ENCODE data around the gene BBIP1. TPM values are rescaled to one million over a fixed set of nuclear protein-coding genes. Genes with fewer than 3 reads are reported as not detected.
"Not testable (repeated sequence)": the region's sequence is repeated elsewhere in the genome, so short reads cannot be mapped to it uniquely, and the experiment has no call there.

The BBIP1 gene
- total and polyA plus RNA-seq, 2 donors (not counting 3 experiments of a cell fraction or from before 2014, with no cell fraction given), result 9.9 to 32.8 TPM

DNA sequence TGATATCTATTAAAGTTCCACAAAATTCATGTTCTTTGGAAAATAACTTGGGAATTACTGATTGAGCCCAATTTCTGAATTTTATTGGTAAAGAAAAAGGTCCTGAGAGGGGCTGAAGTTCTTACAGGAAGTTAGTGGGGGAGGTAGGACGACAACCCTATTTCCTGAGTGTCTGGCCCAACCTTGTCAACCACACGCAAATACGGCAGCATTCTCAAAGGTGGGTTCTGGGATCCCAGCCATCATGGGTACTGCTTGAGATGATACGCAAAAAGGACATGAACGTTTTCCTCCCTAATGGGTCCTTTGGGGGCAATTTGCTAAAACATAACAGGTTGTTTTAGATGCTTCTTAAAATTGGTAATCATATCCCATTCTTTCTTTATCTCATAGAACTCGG lies 50.0 kb downstream of the BBIP1 start:
- CTCF ChIA-PET, result interaction anchor here (1.6 to 3.2 kb wide), 2 partner anchors 123 to 1268 kb away, joined by 4 to 10 read pairs; no protein-coding TSS in a partner anchor
- no peaks in the 10 kb centered on the region for H3K9me1 ChIP-seq (replicated peaks; ENCODE audit: control insufficient read depth, extremely low read depth, insufficient read depth, low read length)
- H3K9ac ChIP-seq (replicated peaks; ENCODE audit: extremely low read depth, insufficient read depth, low read length), result no peak overlapping the region
- H2AFZ ChIP-seq (ENCODE audit: low read depth, low read length), result no peak overlapping the region
- dilution Hi-C loops (cut with MboI; ENCODE audit: extremely low pct_ligation_motif_present, low sequenced_read_pairs), result no loop called here
- peaks cover 12% of the 10 kb centered on the region in 2 experiments for H3K27me3 ChIP-seq (ENCODE audit: control insufficient read depth in 2 of 2, insufficient read depth in 2 of 2, low read length in 2 of 2)
- POLR2A ChIA-PET, result no interaction called here
- H3K4me1 ChIP-seq (ENCODE audit: control insufficient read depth, extremely low read depth, insufficient read depth, low read length), result peaks cover 20% of the 10 kb centered on the region
- no peak overlapping the region for H3K4me2 ChIP-seq (ENCODE audit: insufficient read depth, low read length)
- no peak overlapping the region for H3K27ac ChIP-seq (ENCODE audit: insufficient read depth, low read depth, low read length)
- no peaks in the 10 kb centered on the region for H3K9me3 ChIP-seq (replicated peaks; ENCODE audit: control insufficient read depth, insufficient read depth, low read length)
- FAIRE-seq (no peak), DNase-seq (ENCODE audit: low read depth, low spot score) (no peak)
- intact Hi-C loops (cut with micrococcal nuclease), result no loop called here
- TF ChIP-seq POLR2AphosphoS5 (IDR thresholded peaks at IDR 0.05; ENCODE audit: insufficient read depth, low read depth, low read length), result no peak
- no peak overlapping the region for H3K4me3 ChIP-seq (replicated peaks in 1 of 3; ENCODE audit: insufficient read depth in 1 of 3, low read depth in 1 of 3, low read length in 3 of 3)
- no peaks in the 10 kb centered on the region for H4K20me1 ChIP-seq (replicated peaks; ENCODE audit: control insufficient read depth, extremely low read depth, insufficient read depth, low read length)
- no TSS peak for BruUV-seq (replicated peaks)
- H3K36me3 ChIP-seq (ENCODE audit: control insufficient read depth in 2 of 2, extremely low read depth in 1 of 2, insufficient read depth in 2 of 2, low read length in 2 of 2), result no peaks in the 10 kb centered on the region
- no peaks in the 10 kb centered on the region for H3K79me2 ChIP-seq (ENCODE audit: control insufficient read depth, insufficient read depth, low read length)

DNA sequence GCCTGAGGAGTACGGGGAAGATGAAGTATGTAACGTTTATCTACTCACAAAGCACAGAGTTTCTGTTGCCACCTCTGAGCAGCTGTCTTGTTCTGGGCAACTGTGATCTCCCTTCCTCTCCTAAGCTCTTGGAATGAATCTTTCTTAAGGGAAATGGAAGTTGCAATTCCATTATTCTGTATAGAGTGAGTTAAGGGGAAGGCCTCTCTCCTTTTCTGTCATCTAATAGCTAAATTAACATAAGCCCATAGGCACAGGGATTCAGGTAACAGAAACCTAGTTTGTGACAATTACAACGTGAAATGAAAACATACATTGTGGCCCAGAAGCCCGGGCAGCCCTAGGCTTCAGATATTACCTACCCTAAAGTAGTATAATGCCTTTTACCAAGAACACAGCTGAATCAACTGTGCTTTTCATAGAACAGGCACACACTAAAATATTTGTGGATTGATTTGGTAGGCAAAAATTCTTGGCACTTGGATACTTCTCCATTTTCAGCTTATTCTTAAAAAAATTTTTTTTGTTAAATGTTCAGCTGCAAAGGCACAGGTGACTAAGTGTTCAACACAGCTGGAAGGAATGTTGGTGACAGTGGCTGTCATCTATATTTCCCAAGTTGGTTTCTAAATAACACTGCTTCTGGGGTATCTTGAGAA lies 51.0 kb downstream of the BBIP1 start:
- ChIA-PET CTCF (interaction anchor here (1.5 to 3.2 kb wide), 3 partner anchors 22 to 1269 kb away, joined by 3 to 10 read pairs (median 4); no protein-coding TSS in a partner anchor), POLR2A (no interaction called here)
- no peaks in the 10 kb centered on the region for H3K79me2 ChIP-seq (ENCODE audit: control insufficient read depth, insufficient read depth, low read length)
- H4K20me1 ChIP-seq (replicated peaks; ENCODE audit: control insufficient read depth, extremely low read depth, insufficient read depth, low read length), result no peaks in the 10 kb centered on the region
- H3K4me3 ChIP-seq (replicated peaks in 1 of 3; ENCODE audit: insufficient read depth in 1 of 3, low read depth in 1 of 3, low read length in 3 of 3), result no peak overlapping the region
- TF ChIP-seq EZH2 (IDR thresholded peaks at IDR 0.05; ENCODE audit: borderline replicate concordance, low read depth, low read length, severe bottlenecking), result no peak
- TF ChIP-seq JUN (IDR thresholded peaks at IDR 0.05; ENCODE audit: borderline replicate concordance, insufficient read depth, insufficient read length, low read depth), result no peak
- TF ChIP-seq POLR2A (IDR thresholded peaks at IDR 0.05; ENCODE audit: low read depth, low read length), result no peak
- dilution Hi-C loops (cut with MboI; ENCODE audit: extremely low pct_ligation_motif_present, low sequenced_read_pairs) (no loop called here), intact Hi-C loops (cut with micrococcal nuclease) (no loop called here)
- no peak for DNase-seq (ENCODE audit: low read depth, low spot score)
- no peaks in the 10 kb centered on the region for H3K36me3 ChIP-seq (ENCODE audit: control insufficient read depth in 2 of 2, extremely low read depth in 1 of 2, insufficient read depth in 2 of 2, low read length in 2 of 2)
- no peak for FAIRE-seq
- no peak overlapping the region for H3K4me2 ChIP-seq (ENCODE audit: insufficient read depth, low read length)
- H3K27ac ChIP-seq (ENCODE audit: insufficient read depth, low read depth, low read length), result no peak overlapping the region
- no peak overlapping the region for H3K9ac ChIP-seq (replicated peaks; ENCODE audit: extremely low read depth, insufficient read depth, low read length)
- peaks cover 11 to 13% of the 10 kb centered on the region in 2 experiments for H3K27me3 ChIP-seq (ENCODE audit: control insufficient read depth in 2 of 2, insufficient read depth in 2 of 2, low read length in 2 of 2)
- H3K9me1 ChIP-seq (replicated peaks; ENCODE audit: control insufficient read depth, extremely low read depth, insufficient read depth, low read length), result no peaks in the 10 kb centered on the region
- peaks cover 9% of the 10 kb centered on the region for H3K4me1 ChIP-seq (ENCODE audit: control insufficient read depth, extremely low read depth, insufficient read depth, low read length)
- H3K9me3 ChIP-seq (replicated peaks; ENCODE audit: control insufficient read depth, insufficient read depth, low read length), result no peaks in the 10 kb centered on the region
- no peak overlapping the region for H2AFZ ChIP-seq (ENCODE audit: low read depth, low read length)
- BruUV-seq (replicated peaks), result no TSS peak

DNA sequence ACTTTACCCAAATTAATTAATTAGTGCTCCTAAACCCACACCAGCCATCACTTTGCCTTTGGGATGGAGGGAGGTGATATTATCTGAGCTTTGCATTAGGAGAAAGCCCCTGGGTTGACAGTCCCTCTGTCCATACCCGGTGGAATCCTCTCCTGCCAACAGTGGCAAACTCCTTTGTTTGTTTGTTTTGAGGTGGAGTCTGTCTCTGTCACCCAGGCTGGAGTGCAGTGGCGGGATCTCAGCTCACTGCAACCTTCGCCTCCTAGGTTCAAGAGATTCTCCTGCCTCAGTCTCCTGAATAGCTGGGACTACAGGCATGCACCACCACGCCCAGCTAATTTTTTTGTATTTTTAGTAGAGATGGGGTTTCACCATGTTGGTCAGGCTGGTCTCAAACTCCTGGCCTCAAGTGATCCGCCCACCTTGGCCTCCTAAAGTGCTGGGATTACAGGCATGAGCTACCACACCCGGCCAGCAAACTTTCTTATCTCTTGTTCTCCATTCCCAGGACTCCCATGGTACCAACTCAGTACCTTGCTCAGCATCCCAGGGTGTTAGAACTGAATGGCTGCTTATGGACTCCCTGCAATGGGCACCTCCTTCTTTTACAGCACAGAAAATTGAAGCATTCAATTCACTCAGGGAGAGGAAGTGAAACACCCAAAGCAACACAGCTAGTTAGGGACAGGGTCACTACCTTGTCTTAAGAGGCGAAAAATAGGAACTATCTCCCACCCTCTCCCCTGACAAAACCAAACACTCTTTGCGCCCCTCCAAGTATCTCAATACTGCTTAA lies 51.8 kb downstream of the BBIP1 start:
- H3K9me1 ChIP-seq (replicated peaks; ENCODE audit: control insufficient read depth, extremely low read depth, insufficient read depth, low read length); intact Hi-C loops (cut with micrococcal nuclease): not testable (repeated sequence)

More for the DNA sequence above, 51.8 kb downstream of the BBIP1 start:
- dilution Hi-C loops (cut with MboI; ENCODE audit: extremely low pct_ligation_motif_present, low sequenced_read_pairs); H3K4me1 ChIP-seq (ENCODE audit: control insufficient read depth, extremely low read depth, insufficient read depth, low read length); H3K9me3 ChIP-seq (replicated peaks; ENCODE audit: control insufficient read depth, insufficient read depth, low read length); H3K79me2 ChIP-seq (ENCODE audit: control insufficient read depth, insufficient read depth, low read length); BruUV-seq (replicated peaks); FAIRE-seq; H4K20me1 ChIP-seq (replicated peaks; ENCODE audit: control insufficient read depth, extremely low read depth, insufficient read depth, low read length); H2AFZ ChIP-seq (ENCODE audit: low read depth, low read length); H3K4me2 ChIP-seq (ENCODE audit: insufficient read depth, low read length); DNase-seq (ENCODE audit: low read depth, low spot score); POLR2A ChIA-PET; H3K9ac ChIP-seq (replicated peaks; ENCODE audit: extremely low read depth, insufficient read depth, low read length); H3K27ac ChIP-seq (ENCODE audit: insufficient read depth, low read depth, low read length); H3K36me3 ChIP-seq (ENCODE audit: control insufficient read depth in 2 of 2, extremely low read depth in 1 of 2, insufficient read depth in 2 of 2, low read length in 2 of 2); H3K4me3 ChIP-seq (replicated peaks in 1 of 3; ENCODE audit: insufficient read depth in 1 of 3, low read depth in 1 of 3, low read length in 3 of 3): not testable (repeated sequence)
- CTCF ChIA-PET, result interaction anchor here (1.5 to 3.2 kb wide), 3 partner anchors 22 to 1270 kb away, joined by 3 to 10 read pairs (median 4); no protein-coding TSS in a partner anchor
- H3K27me3 ChIP-seq (ENCODE audit: control insufficient read depth in 2 of 2, insufficient read depth in 2 of 2, low read length in 2 of 2), result peaks cover 8 to 13% of the 10 kb centered on the region in 2 experiments

All from endothelial cell of umbilical vein (primary cell).